Upper lobe of right lung (tissue), 1 donor: ENCODE results near the gene ST14. TPM values are rescaled to one million over a fixed set of nuclear protein-coding genes. Genes with fewer than 3 reads are reported as not detected.

ENCODE experiments used
- ATAC-seq: fragments of 200-7000 bp; cut with Tn5 transposase; one replicate; pipeline ENCODE4 v1.9.1; 2020; ENCODE audit warnings: mild to moderate bottlenecking, moderate library complexity
- DNase-seq: peaks from one replicate; pipeline ENCODE4 v3.0.0-alpha.2; 2020
- H3K27ac ChIP-seq: fragments of 200-600 bp; one replicate; pipeline ENCODE4 v1.8.0; 2022
- H3K27me3 ChIP-seq: fragments of 200-600 bp; one replicate; pipeline ENCODE4 v1.8.0; 2022; ENCODE audit warnings: mild to moderate bottlenecking
- H3K36me3 ChIP-seq: fragments of 200-600 bp; one replicate; pipeline ENCODE4 v1.8.0; 2022
- H3K4me1 ChIP-seq: fragments of 200-600 bp; one replicate; pipeline ENCODE4 v1.8.0; 2022
- H3K4me3 ChIP-seq: fragments of 200-600 bp; one replicate; pipeline ENCODE4 v1.8.0; 2022; ENCODE audit warnings: mild to moderate bottlenecking
- H3K9me3 ChIP-seq: fragments of 200-600 bp; one replicate; pipeline ENCODE4 v1.8.0; 2022
- intact Hi-C: fragments of 100-400 bp; cut with DNase I; formaldehyde crosslinking; loops from one replicate; pipeline ENCODE4 v1.11.0; 2022
- total RNA-seq: library from RNA; stranded (reverse); fragmentation: NEBNext Ultra II Directional; extraction: Animal tissue kit (Norgen Biotek cat#: 25700); gene quantifications from one replicate; pipeline ENCODE4 v1.2.1, GENCODE V29; 2021
- TF ChIP-seq, protein P1 (sequence below): fragments of 200-600 bp; IDR thresholded peaks from one replicate; pipeline ENCODE4 v1.8.0; 2022; ENCODE audit warnings: antibody characterized with exemption
- donor health status: DM: no; HTN: yes; CAD: no; lungs with severe emphysema.

The ST14 gene
- total RNA-seq, 1 donor from 2014 or later = 59.1 TPM

- H3K36me3 ChIP-seq = no peaks in the 10 kb centered on the region
- intact Hi-C loops = no loop called here
- TF ChIP-seq, protein P1, sequence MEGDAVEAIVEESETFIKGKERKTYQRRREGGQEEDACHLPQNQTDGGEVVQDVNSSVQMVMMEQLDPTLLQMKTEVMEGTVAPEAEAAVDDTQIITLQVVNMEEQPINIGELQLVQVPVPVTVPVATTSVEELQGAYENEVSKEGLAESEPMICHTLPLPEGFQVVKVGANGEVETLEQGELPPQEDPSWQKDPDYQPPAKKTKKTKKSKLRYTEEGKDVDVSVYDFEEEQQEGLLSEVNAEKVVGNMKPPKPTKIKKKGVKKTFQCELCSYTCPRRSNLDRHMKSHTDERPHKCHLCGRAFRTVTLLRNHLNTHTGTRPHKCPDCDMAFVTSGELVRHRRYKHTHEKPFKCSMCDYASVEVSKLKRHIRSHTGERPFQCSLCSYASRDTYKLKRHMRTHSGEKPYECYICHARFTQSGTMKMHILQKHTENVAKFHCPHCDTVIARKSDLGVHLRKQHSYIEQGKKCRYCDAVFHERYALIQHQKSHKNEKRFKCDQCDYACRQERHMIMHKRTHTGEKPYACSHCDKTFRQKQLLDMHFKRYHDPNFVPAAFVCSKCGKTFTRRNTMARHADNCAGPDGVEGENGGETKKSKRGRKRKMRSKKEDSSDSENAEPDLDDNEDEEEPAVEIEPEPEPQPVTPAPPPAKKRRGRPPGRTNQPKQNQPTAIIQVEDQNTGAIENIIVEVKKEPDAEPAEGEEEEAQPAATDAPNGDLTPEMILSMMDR = no peak
- ATAC-seq (peak; percentile 66), DNase-seq (no peak)
- no peaks in the 10 kb centered on the region for H3K27me3 ChIP-seq
- no peaks in the 10 kb centered on the region for H3K9me3 ChIP-seq
- peak overlapping the region; percentile 17 for H3K27ac ChIP-seq
- no peak overlapping the region for H3K4me3 ChIP-seq
- peaks cover 27% of the 10 kb centered on the region for H3K4me1 ChIP-seq
These were observed 6.2 kb downstream of the ST14 start for GRCh38 chr11:130165601-130166456.

DNA sequence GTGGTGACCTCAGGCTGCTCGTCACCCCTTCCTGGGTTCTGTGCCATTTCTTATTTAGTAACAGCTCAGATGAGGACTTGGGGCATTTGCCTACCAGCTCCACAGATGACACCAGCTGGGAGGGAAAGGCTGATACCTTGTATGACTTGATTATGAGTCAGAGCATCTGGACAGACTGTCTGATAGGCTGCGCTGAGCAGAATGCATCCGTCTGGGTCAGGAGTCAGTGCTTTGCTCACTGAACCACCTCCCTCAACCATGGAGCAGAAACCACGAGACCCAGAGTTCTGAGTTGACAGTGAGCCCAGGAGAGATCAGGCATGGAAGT is 6.8 kb downstream of the ST14 start:
- Histone ChIP-seq H3K27me3 (no peaks in the 10 kb centered on the region), H3K9me3 (no peaks in the 10 kb centered on the region), H3K27ac (peak overlapping the region; percentile 17), H3K4me1 (peaks cover 21% of the 10 kb centered on the region), H3K36me3 (no peaks in the 10 kb centered on the region), H3K4me3 (no peak overlapping the region)
- peak; percentile 82 for ATAC-seq
- DNase-seq = no peak
- intact Hi-C loops = no loop called here
- TF ChIP-seq, protein P1 = no peak

- intact Hi-C loops = no loop called here
- Histone ChIP-seq H3K9me3 (no peaks in the 10 kb centered on the region), H3K4me1 (peaks cover 15% of the 10 kb centered on the region), H3K4me3 (no peak overlapping the region), H3K27ac (no peak overlapping the region), H3K27me3 (no peaks in the 10 kb centered on the region), H3K36me3 (no peaks in the 10 kb centered on the region)
- ATAC-seq = no peak
- DNase-seq = no peak
- TF ChIP-seq, protein P1 = no peak
These were observed 7.6 kb downstream of the ST14 start for GRCh38 chr11:130167146-130167545.

DNA sequence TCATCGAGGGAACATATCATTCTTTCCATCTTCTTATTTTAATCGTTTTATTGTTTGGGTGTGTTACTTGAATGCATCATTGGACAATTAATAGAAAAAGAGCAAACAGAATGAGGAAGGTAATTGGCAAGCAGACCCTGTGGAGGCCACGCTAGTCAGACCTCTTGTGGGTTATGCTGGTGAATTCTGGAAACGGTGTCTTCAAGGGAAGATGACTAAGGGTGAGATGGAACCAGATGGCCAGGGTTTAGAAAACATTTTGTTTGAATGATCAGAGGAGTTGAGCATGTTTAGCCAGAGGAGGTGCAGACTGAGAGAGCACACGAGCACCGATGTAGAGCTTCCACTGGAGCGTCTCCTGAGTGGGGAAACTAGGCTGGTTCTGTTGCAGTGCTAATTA is 8.5 kb downstream of the ST14 start:
- DNase-seq (no peak), ATAC-seq (no peak)
- H3K36me3 ChIP-seq = no peaks in the 10 kb centered on the region
- TF ChIP-seq, protein P1 = no peak
- H3K27me3 ChIP-seq = no peaks in the 10 kb centered on the region
- intact Hi-C loops = no loop called here
- no peaks in the 10 kb centered on the region for H3K9me3 ChIP-seq
- no peak overlapping the region for H3K27ac ChIP-seq
- no peak overlapping the region for H3K4me3 ChIP-seq
- H3K4me1 ChIP-seq = peaks cover 12% of the 10 kb centered on the region

DNA sequence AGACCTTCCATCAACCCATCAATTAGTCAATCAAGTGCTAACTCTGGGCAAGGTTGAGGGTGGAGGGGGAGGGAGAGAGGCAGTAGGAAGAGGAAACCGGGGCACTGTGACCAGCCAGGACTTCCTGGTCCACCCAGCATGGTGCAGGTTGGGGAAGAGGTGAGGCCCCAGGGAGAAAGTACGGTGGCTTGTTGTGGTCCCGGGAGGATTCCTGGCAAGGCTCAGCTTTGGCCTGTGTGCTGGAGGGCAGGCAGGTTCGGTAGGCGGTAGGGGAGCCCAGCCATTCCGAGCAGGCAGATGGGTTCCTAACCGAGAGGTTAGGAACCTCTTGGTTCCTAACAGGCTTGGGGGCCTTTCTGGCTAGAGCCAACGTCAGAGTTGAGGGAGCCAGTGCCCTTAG is 10.8 kb downstream of the ST14 start:
- intact Hi-C loops = no loop called here
- no peaks in the 10 kb centered on the region for H3K4me1 ChIP-seq
- DNase-seq (no peak), ATAC-seq (no peak)
- no peaks in the 10 kb centered on the region for H3K9me3 ChIP-seq
- no peak overlapping the region for H3K27ac ChIP-seq
- no peak overlapping the region for H3K4me3 ChIP-seq
- TF ChIP-seq, protein P1 = no peak
- H3K27me3 ChIP-seq = no peaks in the 10 kb centered on the region
- H3K36me3 ChIP-seq = no peaks in the 10 kb centered on the region
